Measurements from ENCODE around the gene KAT2B.

GRCh38 chr3:20095470-20095869 lies 55.2 kb downstream of the KAT2B start:
- TF ChIP-seq, protein P1, sequence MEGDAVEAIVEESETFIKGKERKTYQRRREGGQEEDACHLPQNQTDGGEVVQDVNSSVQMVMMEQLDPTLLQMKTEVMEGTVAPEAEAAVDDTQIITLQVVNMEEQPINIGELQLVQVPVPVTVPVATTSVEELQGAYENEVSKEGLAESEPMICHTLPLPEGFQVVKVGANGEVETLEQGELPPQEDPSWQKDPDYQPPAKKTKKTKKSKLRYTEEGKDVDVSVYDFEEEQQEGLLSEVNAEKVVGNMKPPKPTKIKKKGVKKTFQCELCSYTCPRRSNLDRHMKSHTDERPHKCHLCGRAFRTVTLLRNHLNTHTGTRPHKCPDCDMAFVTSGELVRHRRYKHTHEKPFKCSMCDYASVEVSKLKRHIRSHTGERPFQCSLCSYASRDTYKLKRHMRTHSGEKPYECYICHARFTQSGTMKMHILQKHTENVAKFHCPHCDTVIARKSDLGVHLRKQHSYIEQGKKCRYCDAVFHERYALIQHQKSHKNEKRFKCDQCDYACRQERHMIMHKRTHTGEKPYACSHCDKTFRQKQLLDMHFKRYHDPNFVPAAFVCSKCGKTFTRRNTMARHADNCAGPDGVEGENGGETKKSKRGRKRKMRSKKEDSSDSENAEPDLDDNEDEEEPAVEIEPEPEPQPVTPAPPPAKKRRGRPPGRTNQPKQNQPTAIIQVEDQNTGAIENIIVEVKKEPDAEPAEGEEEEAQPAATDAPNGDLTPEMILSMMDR (conservative IDR thresholded peaks at IDR 0.05 in 1 of 2, IDR thresholded peaks at IDR 0.05 in 1 of 2; ENCODE audit: extremely low read depth in 1 of 2, insufficient read depth in 1 of 2, low read depth in 1 of 2, low read length in 2 of 2) = no peak
- no peak for TF ChIP-seq EZH2 (IDR thresholded peaks at IDR 0.05; ENCODE audit: borderline replicate concordance, low read length)

Measured in mammary epithelial cell (primary cell).